NCI-H1694 treated with DMSO at 0.1 percent for 48 hours (cell line): ENCODE data around the gene FBXO11.
"Not testable (repeated sequence)": the region's sequence is repeated elsewhere in the genome, so short reads cannot be mapped to it uniquely, and the experiment has no call there.

Experiments used
- DNase-seq: peaks from one replicate; lab custom pipeline; 2025; lab: John Stamatoyannopoulos, UW

The FBXO11 gene

DNA sequence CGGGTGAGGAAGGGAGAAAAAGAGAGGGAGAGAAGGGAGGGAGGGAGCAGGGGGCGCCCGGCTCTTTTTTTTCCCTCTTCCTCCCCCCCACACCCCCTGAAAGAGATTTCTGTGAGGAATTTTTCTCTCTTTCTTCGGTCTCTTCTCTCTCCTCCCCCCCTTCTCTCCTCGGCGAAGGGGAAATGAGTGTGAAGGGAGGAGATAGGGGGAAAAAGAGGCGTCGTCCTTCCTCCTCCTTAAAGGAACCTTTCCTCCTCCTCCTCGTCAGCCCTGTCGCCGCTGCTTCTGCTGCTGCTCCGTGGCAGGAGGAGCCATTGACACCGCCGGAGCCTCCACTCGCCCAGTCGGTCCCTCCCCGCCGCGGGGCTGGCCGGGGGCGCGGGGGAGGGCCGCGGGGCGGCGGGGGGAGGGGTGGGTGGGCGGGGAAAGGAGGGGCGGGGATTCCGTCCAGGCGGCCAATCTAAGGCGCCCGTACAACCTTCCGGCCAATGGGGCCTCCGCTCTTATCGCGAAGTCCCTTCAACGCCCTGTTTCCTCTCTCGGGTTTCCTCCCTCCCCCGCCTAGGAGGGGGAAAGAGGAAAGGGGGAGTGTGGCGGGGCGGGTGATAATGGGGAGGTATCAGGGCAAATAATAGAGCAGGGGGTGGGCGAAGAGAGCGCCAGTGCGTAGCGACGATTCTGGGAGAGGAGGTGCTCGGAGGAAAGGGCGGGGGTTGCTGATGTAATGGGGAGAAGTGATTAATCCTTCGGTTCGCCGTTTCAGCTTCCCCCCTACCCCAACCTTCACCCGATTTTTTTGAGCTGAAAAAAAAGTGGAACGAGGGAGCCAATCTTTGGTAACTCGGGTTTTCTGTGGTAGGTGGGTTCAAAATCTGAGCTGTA is at the start of gene FBXO11:
TSS of gene FBXO11 (minus strand) at position 342 of the 882 bp plus-strand sequence. CDS start 778 bp downstream, outside the sequence.
- DNase-seq = peak; percentile 99

DNA sequence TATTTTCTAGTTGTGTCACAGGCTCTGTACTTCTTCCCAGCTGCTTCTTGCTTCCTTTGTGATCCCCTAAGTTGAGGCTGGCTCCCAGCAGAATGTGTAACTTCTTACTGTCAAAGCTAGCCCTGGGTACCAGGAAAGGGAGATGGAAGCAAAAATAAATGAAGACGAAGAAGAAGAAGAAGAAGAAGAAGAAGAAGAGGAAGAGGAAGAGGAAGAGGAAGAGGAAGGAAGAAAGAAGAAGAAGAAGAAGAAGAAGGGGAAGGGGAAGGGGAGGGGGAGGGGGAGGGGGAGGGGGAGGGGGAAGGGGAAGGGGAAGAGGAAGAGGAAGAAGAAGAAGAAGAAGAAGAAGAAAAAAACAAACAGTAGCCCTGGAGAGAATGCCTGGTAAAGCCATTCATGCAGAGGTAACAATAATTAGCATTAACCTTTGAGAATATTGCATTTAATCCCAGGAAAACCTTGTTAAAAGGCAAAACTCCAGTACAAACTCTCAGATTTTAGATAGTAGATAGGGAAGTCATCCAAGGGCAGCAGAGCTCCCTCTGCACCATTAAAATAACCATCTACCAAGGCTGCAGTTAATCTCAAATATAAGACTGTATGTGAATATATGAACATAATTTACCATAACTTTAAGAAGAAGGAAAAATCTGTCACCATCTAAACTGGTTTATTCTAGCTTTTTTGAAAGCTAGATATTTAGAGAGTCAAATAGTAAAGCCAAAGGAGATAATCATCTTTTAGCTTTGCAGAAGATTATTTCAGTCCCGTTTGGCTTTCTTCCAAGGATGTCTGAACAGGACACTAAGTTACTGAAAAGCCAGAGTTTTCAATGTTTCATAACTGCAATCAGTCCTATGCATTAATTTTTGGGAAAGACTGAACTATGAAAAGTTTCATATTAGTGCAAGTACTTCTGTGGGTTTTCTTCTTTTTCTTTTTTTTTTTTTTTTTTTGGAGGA is 44.3 kb upstream of the FBXO11 start:
- DNase-seq = no peak

DNA sequence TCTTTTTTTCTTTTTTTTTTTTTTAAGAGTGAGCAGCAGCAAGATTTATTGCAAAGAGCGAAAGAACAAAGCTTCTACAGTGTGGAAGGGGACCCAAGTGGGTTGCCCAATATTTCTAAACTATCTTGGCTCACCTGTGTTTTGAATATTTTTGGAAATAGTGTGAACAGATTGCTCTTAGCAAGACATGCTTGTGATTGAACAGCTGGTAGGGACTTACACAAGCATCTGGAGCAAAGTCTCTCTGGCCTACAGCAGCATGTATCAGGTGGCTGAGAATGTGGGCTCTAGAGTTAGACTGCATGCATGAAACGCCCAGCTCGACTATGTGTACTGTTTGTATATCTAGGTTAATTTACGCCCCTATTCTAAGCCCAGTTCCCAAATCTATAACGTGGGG is 40.3 kb upstream of the FBXO11 start:
- DNase-seq = peak; percentile 92

DNA sequence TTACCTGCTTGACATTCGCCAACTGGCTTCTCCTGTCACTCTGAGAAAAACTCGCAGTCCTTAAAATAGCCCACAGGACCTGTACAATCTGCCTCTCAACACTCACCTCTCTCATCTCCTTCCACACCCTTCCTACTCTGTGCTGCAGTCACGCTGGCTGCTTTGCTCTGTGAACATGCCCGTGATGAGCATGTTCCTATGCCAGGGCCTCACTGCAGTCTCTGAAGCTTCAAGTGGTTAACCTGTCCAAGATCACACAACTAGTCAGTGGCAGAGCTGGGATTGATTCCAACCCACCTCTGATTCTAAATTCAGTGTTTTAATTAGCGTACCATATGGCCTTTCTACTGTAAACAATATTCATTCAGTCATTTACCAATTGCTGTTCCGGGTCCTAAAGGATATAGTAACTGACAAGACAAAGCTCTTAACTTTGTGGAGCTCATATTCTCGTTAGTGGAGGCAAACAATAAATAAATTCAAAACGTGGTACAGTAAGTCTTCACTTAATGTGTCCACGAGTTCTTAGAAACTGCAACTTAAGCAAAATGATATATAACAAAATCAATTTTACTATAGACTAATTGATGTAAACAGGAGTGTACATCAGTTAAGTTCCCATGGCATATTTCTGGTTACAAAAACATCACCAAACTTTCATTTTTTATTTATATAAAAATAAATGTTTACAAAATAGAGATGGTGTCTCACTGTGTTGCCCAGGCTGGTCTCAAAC is 38.9 kb upstream of the FBXO11 start:
- DNase-seq = peak; percentile 91

DNA sequence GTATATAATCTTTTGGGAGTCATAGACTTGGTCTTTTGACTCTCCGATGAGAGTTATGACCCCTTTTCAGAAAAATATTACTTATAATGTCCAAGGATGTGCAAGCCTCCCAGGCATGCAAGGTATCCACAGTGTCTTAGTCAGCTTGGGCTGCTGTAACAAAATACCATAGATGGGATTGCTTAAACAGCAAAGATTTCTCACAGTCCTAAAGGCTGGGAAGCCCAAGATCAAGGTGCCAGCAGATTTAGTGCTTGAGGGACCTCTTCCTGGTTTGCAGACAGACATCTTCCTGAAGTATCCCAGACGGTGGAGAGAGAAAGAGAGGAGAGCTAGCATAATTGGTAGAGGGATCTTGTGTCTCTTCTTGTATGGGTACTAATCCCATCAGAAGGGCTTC is 35.6 kb upstream of the FBXO11 start:
- DNase-seq = no peak

DNA sequence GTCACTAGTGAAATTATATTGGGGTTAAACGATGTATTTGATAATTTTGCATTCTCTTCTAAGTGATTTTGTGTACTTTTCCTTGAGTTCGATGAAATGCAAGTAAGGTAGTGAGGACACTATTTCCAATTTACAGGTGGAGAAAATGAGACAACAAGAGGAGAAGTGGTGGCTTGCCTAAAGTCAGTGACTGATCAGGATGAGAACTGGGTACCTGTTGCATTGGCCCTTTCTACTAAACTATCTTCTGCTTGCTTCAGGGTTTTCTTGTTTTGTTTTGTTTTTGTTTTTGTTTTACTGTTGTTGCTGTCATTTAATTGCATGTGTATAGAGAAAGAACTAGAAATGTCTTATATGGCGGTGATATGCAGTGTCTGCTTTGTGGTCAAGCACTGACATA is 31.4 kb upstream of the FBXO11 start:
- DNase-seq = no peak

DNA sequence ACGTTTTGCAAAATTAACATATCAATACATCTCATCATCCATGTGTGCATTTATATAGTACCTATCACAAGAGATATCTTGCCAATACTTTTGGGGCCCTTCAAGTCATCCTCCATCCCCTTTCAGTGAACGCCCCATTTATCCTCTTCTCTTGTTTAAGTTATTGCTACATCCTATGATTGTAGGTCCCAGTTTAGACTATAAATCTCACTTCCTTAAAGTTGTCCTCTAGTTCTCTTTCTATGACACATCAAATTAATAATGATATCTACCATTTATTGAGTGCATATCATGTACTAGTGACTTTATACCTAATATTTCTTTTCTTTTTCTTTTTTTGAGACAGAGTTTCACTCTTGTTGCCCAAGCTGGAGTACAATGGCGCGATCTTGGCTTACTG is 28.8 kb upstream of the FBXO11 start:
- no peak for DNase-seq

DNA sequence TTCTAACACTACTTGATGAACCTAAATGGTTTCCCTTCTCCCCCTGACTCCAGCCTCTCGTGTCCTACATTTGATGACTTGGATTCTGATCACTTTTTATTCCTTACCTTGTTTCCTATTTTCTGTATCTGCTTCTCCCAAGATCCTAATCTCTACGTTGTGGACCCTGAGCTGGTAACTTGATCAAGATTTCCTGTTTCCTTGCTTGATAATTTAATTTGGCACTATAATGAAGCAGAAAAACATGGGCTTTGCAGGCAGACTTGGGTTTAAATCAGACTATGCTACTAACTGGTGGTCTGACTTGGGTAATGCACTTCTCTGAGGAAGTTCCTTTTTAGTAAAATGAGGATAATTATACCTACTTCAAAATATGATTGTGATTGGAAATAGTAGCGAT is 11.7 kb upstream of the FBXO11 start:
- no peak for DNase-seq

DNA sequence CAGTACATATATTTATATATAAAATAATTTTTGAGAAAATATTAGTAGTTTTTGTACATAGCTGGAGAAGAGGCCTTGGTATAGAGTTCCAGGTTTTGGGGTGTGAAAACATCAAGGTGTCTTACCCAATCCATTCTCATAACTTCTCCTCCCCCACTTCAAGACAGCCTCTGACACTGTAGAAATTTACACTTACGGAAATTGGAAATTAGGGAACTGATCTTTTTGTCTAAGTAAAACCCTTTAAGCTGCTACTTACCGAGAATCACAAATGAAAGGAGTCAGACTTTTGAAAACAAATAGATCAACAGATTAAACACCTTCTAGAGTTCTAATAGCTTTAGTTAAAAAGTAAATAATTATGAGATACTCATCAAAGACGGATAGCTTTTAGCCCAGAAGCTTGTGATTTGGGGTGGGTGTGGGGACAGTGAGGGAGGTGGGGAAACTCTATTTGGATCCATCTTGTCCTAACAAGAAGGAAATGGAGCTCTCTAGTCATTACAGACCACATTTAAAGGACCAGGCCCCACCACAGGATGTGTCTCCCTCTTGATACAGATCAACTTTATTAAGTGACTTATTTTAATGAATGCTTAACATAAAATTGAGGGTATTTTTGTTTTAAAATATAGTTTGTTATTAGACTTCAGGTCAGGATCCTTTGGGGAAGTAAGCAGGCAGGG is 11.1 kb upstream of the FBXO11 start:
- no peak for DNase-seq

DNA sequence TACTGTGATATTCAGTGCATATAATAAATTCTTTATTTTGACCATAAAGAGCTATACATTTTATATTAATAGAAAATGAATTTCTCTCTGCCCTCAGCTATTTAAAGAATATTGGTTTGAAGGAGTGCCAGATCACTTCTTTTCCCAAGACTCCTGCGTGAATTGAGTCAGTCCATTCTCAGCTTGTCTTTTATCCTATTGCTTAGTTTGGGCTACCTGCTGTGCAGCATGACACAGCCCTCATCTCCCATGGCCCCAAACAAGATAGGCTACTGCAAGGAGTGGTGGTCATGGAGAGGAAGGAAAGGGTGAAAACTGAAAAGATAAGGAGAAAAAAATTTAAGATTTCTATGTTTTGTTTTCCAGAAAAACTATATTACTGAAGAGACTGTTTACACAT is 10.1 kb upstream of the FBXO11 start:
- no peak for DNase-seq

DNA sequence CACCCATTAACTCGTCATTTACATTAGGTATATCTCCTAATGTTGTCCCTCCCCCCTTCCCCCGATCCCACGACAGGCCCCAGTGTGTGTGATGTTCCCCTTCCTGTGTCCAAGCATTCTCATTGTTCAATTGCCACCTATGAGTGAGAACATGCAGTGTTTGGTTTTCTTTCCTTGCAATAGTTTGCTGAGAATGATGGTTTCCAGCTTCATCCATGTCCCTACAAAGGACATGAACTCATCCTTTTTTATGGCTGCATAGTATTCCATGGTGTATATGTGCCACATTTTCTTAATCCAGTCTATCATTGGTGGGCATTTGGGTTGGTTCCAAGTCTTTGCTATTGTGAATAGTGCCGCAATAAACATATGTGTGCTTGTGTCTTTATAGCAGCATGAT is 4.4 kb upstream of the FBXO11 start:
- not testable (repeated sequence) for DNase-seq

DNA sequence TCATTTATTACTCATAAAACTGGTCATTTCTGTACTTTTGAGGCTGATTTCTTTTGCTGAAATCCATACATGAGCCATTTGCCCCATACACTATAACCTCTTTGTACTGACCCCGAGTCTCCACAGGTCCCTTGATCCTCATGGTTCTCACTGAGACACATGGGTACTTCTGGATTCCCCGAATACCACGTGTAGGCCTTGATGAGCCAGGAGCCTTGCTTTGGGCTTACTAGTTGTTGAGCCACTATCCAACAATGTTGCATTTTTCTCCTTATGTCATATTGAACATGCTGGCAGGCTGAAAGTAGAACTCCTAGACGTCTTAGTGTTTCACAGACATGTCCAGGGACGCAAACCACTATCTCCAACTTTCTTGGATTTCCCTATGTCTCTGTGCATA is 2.4 kb upstream of the FBXO11 start:
- DNase-seq = no peak

DNA sequence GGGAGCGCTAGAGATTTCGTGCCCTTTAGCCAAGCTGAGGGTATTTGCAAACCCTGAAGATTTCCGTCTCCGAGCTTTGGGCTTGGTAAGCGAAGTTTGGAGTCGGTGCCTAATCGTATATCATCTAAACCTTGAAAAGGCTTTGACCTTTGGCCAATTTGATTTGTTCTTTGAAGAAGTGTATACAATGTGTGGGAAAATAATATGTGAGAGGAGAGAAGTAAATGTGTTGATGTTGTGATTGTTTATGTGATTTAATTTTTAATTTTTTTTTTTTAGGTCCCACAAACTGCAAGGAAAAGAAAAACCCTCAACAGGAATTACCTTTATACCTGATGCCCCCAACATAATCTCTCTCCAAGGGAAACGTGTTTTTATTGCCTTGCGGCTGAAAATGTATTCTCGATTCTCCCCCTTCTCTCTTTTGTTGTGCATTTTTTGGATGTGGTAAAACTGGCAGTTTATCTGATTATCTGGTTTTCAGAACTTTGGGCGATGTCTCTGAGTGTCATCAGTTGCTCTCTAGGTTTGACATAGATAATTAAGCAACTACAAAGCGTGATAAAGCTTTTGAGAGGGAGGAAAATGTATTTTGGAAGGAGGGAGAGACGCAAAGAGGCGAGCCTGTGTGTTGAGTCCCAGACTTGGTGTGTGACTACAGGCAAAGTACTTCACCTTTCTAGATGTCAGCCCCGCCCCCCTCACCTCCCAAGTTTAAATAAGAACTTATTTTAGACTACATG is 912 bp upstream of the FBXO11 start:
- no peak for DNase-seq

DNA sequence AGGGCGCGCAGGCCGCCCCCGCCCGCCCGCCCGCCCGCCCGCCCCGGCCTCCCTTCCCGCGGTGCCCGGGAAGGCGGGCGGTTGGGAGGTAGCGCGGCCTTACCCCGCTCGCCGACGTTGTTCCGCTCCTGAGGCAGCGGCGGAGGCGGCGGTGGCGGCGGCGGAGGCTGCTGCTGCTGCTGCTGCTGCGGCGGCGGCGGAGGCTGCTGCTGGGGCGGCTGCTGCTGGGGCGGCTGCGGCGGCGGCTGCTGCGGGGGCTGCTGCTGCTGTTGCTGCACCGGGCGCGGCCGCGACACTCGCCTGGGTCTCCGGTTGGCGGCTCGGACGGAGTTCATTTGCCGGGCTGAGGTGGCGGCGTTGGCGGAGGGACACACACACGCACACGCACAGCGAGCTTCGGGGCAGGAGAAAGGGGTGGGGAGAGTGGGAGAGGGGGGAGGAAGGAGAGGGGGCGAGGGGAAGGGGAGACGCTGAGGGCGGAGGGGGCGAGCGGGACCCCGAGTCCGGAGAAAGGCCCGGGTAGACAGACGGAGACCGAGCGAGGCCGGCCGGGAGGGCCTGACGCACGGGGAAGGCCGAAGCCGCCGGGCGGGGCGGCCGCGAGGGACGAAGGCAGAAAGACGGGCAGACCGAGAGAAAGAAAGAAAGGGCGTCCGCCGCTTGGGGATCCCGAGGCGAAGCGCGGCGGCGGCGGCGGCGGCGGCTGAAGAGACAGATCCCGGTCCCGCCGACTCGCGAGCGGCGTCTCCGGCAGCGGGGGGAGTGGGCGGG is 727 bp downstream of the FBXO11 start:
- no peak for DNase-seq

DNA sequence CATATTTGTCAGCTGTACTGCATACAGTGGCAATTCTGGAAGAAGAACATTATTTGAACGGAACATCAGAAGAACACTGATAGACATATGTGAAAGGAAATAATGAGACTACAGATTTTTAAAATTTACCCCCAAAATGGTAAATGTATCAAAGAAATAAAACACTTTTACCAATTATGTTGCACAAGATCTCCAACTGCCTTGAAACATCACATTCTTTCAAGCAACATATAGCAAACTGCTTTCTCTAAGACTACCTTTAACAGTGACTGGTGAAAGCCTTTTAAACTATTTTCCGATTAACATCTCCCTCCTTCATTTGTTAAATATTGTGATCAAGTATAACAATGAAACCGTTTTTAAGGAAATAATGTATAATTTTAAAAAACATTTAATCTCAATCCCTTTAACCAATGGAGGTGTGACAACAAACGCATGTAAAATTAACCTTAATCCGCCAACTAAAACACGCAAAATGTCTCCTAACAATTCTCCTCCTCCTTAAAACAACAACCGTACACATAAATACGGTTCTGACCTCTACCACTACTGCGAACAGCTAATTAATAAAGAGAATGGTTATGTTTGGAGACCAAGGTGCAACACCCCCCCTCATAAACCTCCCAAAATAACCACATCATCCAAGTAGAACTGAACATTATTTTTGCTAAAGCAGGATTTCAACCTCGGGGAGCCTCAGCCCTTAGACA is 2.4 kb downstream of the FBXO11 start:
- DNase-seq = no peak

DNA sequence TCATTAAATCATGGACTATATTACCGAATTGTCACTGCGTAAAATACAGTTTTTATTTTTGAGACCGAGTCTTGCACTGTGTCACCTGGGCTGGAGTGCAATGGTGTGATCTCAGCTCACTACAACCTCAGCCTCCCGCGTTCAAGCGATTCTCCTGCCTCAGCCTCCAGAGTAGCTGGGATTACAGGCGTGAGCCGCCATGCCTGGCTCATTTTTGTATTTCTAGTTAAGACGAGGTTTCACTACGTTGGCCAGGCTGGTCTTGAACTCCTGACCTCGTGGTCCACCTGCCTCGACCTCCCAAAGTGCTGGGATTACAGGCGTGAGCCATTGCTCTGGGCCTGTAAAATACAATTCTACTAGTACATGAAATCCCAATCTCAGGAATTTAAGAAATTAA is 4.4 kb downstream of the FBXO11 start:
- DNase-seq = not testable (repeated sequence)

DNA sequence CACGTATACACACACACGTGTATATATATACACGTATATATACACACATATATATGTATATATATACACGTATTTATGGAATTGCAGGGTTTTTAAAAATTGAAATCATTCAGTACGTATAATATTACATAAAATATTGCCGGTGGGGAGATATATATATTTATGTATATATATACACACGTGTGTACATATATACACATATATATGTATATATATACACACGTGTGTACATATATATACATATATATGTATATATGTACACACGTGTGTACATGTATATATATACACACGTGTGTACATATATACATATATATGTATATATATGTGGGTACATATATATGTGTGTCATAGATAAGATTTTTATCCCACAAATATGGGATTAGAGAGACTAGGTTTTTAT is 5.4 kb downstream of the FBXO11 start:
- DNase-seq = no peak

DNA sequence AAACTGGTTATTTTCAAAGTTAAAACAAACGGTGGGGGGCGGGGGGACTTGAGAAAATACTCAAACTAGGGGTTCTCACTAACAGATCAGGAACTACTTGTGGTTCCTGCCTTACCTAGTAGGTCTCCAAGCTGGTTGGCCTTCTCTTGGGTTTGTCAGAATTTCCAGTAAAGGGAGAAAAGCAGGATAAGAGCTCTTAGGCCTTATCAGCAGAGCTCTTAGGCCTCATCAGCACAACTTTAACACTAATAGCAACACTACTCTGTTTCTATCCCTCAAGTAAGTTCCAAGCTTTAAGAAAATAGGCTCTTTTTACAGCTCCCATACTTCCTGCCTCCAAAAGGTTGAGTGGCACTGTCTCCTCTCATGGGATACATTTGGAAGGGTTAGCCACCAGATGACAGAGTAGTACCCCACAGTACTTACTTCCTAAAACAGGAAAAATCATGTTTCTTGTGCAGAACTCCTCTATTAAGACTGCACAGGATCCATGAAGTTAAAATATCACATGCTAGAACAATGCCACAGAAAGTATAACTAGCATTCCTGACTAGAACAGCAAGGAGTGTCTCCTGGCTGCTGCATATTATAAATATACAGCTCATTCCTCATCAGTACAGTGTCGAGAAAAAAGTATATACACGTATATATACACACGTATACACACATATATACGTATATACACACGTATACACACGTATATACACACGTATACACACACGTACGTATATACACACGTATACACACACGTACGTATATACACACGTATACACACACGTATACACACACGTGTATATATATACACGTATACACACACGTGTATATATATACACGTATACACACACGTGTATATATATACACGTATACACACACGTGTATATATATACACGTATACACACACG is 6.1 kb downstream of the FBXO11 start:
- no peak for DNase-seq
